ENCODE results near the gene TBC1D4. TPM values are rescaled to one million over a fixed set of nuclear protein-coding genes. Genes with fewer than 3 reads are reported as not detected.
"Not testable (repeated sequence)": the region's sequence is repeated elsewhere in the genome, so short reads cannot be mapped to it uniquely, and the experiment has no call there.

TBC1D4 gene
- total RNA-seq, 4 donors from 2014 or later: 14.9 to 20.8 (median 16.6) TPM

- no peak overlapping the region for H3K4me3 ChIP-seq
- peaks cover 0 to 66% (median 5%) of the 10 kb centered on the region in 3 donors for H3K36me3 ChIP-seq
- H3K27ac ChIP-seq: no peak overlapping the region
- no peaks in the 10 kb centered on the region for H3K4me1 ChIP-seq
- no peaks in the 10 kb centered on the region for H3K9me3 ChIP-seq
- H3K27me3 ChIP-seq: no peaks in the 10 kb centered on the region
- WGBS, 2 donors: 71% methylated on average over 1 of the region's 1 CpG
- DNase-seq: no peak
- no peak for TF ChIP-seq POLR2A (IDR thresholded peaks at IDR 0.05)
- no peak for TF ChIP-seq CTCF (IDR thresholded peaks at IDR 0.05)
- intact Hi-C loops (cut with DNase I): no loop called here
These were observed 196.7 kb downstream of the TBC1D4 start for GRCh38 chr13:75285310-75285709.

- Histone ChIP-seq H3K4me3 (no peak overlapping the region), H3K36me3 (peaks cover 0 to 23% (median 0%) of the 10 kb centered on the region in 3 donors), H3K9me3 (peaks cover 0 to 4% (median 0%) of the 10 kb centered on the region in 3 donors), H3K27ac (no peak overlapping the region), H3K27me3 (no peaks in the 10 kb centered on the region), H3K4me1 (no peaks in the 10 kb centered on the region)
- DNase-seq: no peak
- intact Hi-C loops (cut with DNase I): no loop called here
- 81 to 83% methylated on average over 8 of the region's 8 CpGs for WGBS, 2 donors
- TF ChIP-seq CTCF (IDR thresholded peaks at IDR 0.05) (no peak), POLR2A (IDR thresholded peaks at IDR 0.05) (no peak)
These were observed 202.1 kb downstream of the TBC1D4 start for GRCh38 chr13:75279834-75280369.

- H3K9me3 ChIP-seq; H3K4me1 ChIP-seq; H3K27me3 ChIP-seq; H3K27ac ChIP-seq; H3K36me3 ChIP-seq; H3K4me3 ChIP-seq; DNase-seq; intact Hi-C loops (cut with DNase I): not testable (repeated sequence)
- 83 to 84% methylated on average over 4 of the region's 4 CpGs for whole genome bisulfite sequencing, 2 donors
These were observed 208.3 kb downstream of the TBC1D4 start for GRCh38 chr13:75273695-75274094.

GRCh38 chr13:75271846-75272245 lies 210.1 kb downstream of the TBC1D4 start:
- H3K4me1 ChIP-seq: no peaks in the 10 kb centered on the region
- DNase-seq: no peak
- H3K27me3 ChIP-seq: no peaks in the 10 kb centered on the region
- no peak for TF ChIP-seq POLR2A (IDR thresholded peaks at IDR 0.05)
- no peak for TF ChIP-seq CTCF (IDR thresholded peaks at IDR 0.05)
- H3K27ac ChIP-seq: no peak overlapping the region
- intact Hi-C loops (cut with DNase I): no loop called here
- 75% methylated on average over 1 of the region's 1 CpG for WGBS, 2 donors
- no peak overlapping the region for H3K4me3 ChIP-seq
- H3K9me3 ChIP-seq: peaks cover 0 to 6% (median 0%) of the 10 kb centered on the region in 3 donors
- H3K36me3 ChIP-seq: no peaks in the 10 kb centered on the region

GRCh38 chr13:75268481-75268880 lies 213.5 kb downstream of the TBC1D4 start:
- intact Hi-C loops (cut with DNase I); H3K27ac ChIP-seq; H3K4me1 ChIP-seq; H3K4me3 ChIP-seq; H3K36me3 ChIP-seq; DNase-seq; H3K27me3 ChIP-seq; H3K9me3 ChIP-seq: not testable (repeated sequence)
- WGBS, 2 donors: 95% methylated on average over 4 of the region's 24 CpGs; no CpG with 5 or more reads in 1 of the 2 donors

- no peak for TF ChIP-seq POLR2A (IDR thresholded peaks at IDR 0.05)
- DNase-seq: no peak
- Histone ChIP-seq H3K36me3 (no peaks in the 10 kb centered on the region), H3K4me1 (no peaks in the 10 kb centered on the region), H3K4me3 (no peak overlapping the region), H3K27ac (no peak overlapping the region), H3K27me3 (no peaks in the 10 kb centered on the region), H3K9me3 (no peaks in the 10 kb centered on the region)
- 79 to 92% methylated on average over 2 of the region's 2 CpGs for WGBS, 2 donors
- intact Hi-C loops (cut with DNase I): no loop called here
These were observed 217.4 kb downstream of the TBC1D4 start for GRCh38 chr13:75264611-75265010.

Measured in esophagus squamous epithelium (tissue), 5 donors.